ENCODE data around the gene BCR.

The BCR gene

GRCh38 chr22:23179381-23180299 lies 669 bp upstream of the BCR start:
- TF ChIP-seq CTCF (conservative IDR thresholded peaks at IDR 0.05; ENCODE audit: low read depth, low read length) = no peak
- Histone ChIP-seq H3K4me1 (ENCODE audit: low read depth, poor library complexity, severe bottlenecking) (peaks cover 35% of the 10 kb centered on the region), H3K4me2 (peak overlapping the region; percentile 71), H3K79me2 (ENCODE audit: insufficient read depth, low read depth) (peaks cover 35% of the 10 kb centered on the region), H3K36me3 (ENCODE audit: insufficient read depth) (no peaks in the 10 kb centered on the region), H3K9ac (peak overlapping the region; percentile 22; the same call in 1 of the 2 replicates), H3K4me3 (IDR thresholded peaks at IDR 0.05; ENCODE audit: insufficient read depth, low read depth, low read length) (no peak overlapping the region), H2AFZ (ENCODE audit: low read depth) (peak overlapping the region; percentile 41; the same call in 1 of the 2 replicates), H3K27me3 (ENCODE audit: insufficient read depth, low read depth) (no peaks in the 10 kb centered on the region), H3K27ac (peak overlapping the region; percentile 32; the same call in 1 of the 2 replicates), H4K20me1 (ENCODE audit: insufficient read depth) (no peaks in the 10 kb centered on the region; the same call in 1 of the 2 replicates)

- H3K27ac ChIP-seq = peak overlapping the region; percentile 63
- H3K9ac ChIP-seq = peak overlapping the region; percentile 62; the same call in 1 of the 2 replicates
- no peaks in the 10 kb centered on the region for H3K27me3 ChIP-seq (ENCODE audit: insufficient read depth, low read depth)
- no peaks in the 10 kb centered on the region; the same call in 1 of the 2 replicates for H4K20me1 ChIP-seq (ENCODE audit: insufficient read depth)
- H3K4me1 ChIP-seq (ENCODE audit: low read depth, poor library complexity, severe bottlenecking) = peaks cover 43% of the 10 kb centered on the region
- no peak overlapping the region for H2AFZ ChIP-seq (ENCODE audit: low read depth)
- H3K4me3 ChIP-seq (IDR thresholded peaks at IDR 0.05; ENCODE audit: insufficient read depth, low read depth, low read length) = no peak overlapping the region
- no peak for TF ChIP-seq CTCF (conservative IDR thresholded peaks at IDR 0.05; ENCODE audit: low read depth, low read length)
- H3K36me3 ChIP-seq (ENCODE audit: insufficient read depth) = no peaks in the 10 kb centered on the region
- peak overlapping the region; percentile 92 for H3K4me2 ChIP-seq
- H3K79me2 ChIP-seq (ENCODE audit: insufficient read depth, low read depth) = peaks cover 50% of the 10 kb centered on the region
Measured at GRCh38 chr22:23180893-23181720, 798 bp downstream of the BCR start.

- H3K4me3 ChIP-seq (IDR thresholded peaks at IDR 0.05; ENCODE audit: insufficient read depth, low read depth, low read length) = peak overlapping the region; percentile 48
- peak overlapping the region; percentile 63 for H3K27ac ChIP-seq
- peaks cover 48% of the 10 kb centered on the region for H3K4me1 ChIP-seq (ENCODE audit: low read depth, poor library complexity, severe bottlenecking)
- no peaks in the 10 kb centered on the region; the same call in 1 of the 2 replicates for H4K20me1 ChIP-seq (ENCODE audit: insufficient read depth)
- TF ChIP-seq CTCF (conservative IDR thresholded peaks at IDR 0.05; ENCODE audit: low read depth, low read length) = no peak
- H3K27me3 ChIP-seq (ENCODE audit: insufficient read depth, low read depth) = no peaks in the 10 kb centered on the region
- peak overlapping the region; percentile 39; the same call in 1 of the 2 replicates for H3K9ac ChIP-seq
- no peak overlapping the region for H2AFZ ChIP-seq (ENCODE audit: low read depth)
- H3K4me2 ChIP-seq = peak overlapping the region; percentile 92
- H3K79me2 ChIP-seq (ENCODE audit: insufficient read depth, low read depth) = peaks cover 57% of the 10 kb centered on the region
- H3K36me3 ChIP-seq (ENCODE audit: insufficient read depth) = no peaks in the 10 kb centered on the region
Measured at GRCh38 chr22:23181721-23182308, 1.5 kb downstream of the BCR start.
